Measurements from ENCODE around the gene CNTN1.
"Not testable (repeated sequence)": the region's sequence is repeated elsewhere in the genome, so short reads cannot be mapped to it uniquely, and the experiment has no call there.

Gene CNTN1

GRCh38 chr12:40723001-40723400 is 30.8 kb downstream of the CNTN1 start:
- H3K36me3 ChIP-seq (replicated peaks) = no peaks in the 10 kb centered on the region
- in situ Hi-C loops (cut with MboI; ENCODE audit: low sequenced_read_pairs) = no loop called here
- H3K4me3 ChIP-seq = no peak overlapping the region
- no peaks in the 10 kb centered on the region for H3K9me3 ChIP-seq
- no peaks in the 10 kb centered on the region for H3K27me3 ChIP-seq (ENCODE audit: low read depth)
- no peaks in the 10 kb centered on the region for H3K4me1 ChIP-seq
- no peak for DNase-seq (ENCODE audit: low spot score in 2 of 2)

- DNase-seq (ENCODE audit: low spot score in 2 of 2) = no peak
- H3K4me1 ChIP-seq = no peaks in the 10 kb centered on the region
- H3K4me3 ChIP-seq = no peak overlapping the region
- no peaks in the 10 kb centered on the region for H3K36me3 ChIP-seq (replicated peaks)
- H3K27me3 ChIP-seq (ENCODE audit: low read depth) = no peaks in the 10 kb centered on the region
- in situ Hi-C loops (cut with MboI; ENCODE audit: low sequenced_read_pairs) = no loop called here
- no peaks in the 10 kb centered on the region for H3K9me3 ChIP-seq
These were observed 34.1 kb downstream of the CNTN1 start for GRCh38 chr12:40726366-40726765.

- no peaks in the 10 kb centered on the region; the same call in 1 of the 2 replicates for H3K27me3 ChIP-seq (ENCODE audit: low read depth)
- H3K4me3 ChIP-seq = no peak overlapping the region
- in situ Hi-C loops (cut with MboI; ENCODE audit: low sequenced_read_pairs) = no loop called here
- 0 out of 2 replicates have a peak, but pooled peaks cover 2% of the 10 kb centered on the region for H3K4me1 ChIP-seq
- DNase-seq (ENCODE audit: low spot score in 2 of 2) = no peak
- H3K9me3 ChIP-seq = no peaks in the 10 kb centered on the region
- no peaks in the 10 kb centered on the region for H3K36me3 ChIP-seq (replicated peaks)
These were observed 35.7 kb downstream of the CNTN1 start for GRCh38 chr12:40727774-40728483.

- no peaks in the 10 kb centered on the region; the same call in 1 of the 2 replicates for H3K27me3 ChIP-seq (ENCODE audit: low read depth)
- no peaks in the 10 kb centered on the region for H3K36me3 ChIP-seq (replicated peaks)
- no peak overlapping the region for H3K4me3 ChIP-seq
- no peak for DNase-seq (ENCODE audit: low spot score in 2 of 2)
- in situ Hi-C loops (cut with MboI; ENCODE audit: low sequenced_read_pairs) = no loop called here
- peaks cover 10% of the 10 kb centered on the region for H3K4me1 ChIP-seq
- H3K9me3 ChIP-seq = no peaks in the 10 kb centered on the region
These were observed 38.0 kb downstream of the CNTN1 start for GRCh38 chr12:40730281-40730680.

GRCh38 chr12:40733871-40734270 is 41.6 kb downstream of the CNTN1 start:
- Histone ChIP-seq H3K36me3 (replicated peaks) (no peaks in the 10 kb centered on the region), H3K4me1 (peaks cover 10% of the 10 kb centered on the region), H3K27me3 (ENCODE audit: low read depth) (no peaks in the 10 kb centered on the region; the same call in 1 of the 2 replicates), H3K9me3 (no peaks in the 10 kb centered on the region), H3K4me3 (no peak overlapping the region)
- DNase-seq (ENCODE audit: low spot score in 2 of 2) = peak; percentile 12 to 87
- in situ Hi-C loops (cut with MboI; ENCODE audit: low sequenced_read_pairs) = no loop called here

- H3K27me3 ChIP-seq (ENCODE audit: low read depth) = no peaks in the 10 kb centered on the region; the same call in 1 of the 2 replicates
- no peaks in the 10 kb centered on the region for H3K9me3 ChIP-seq
- no peak overlapping the region for H3K4me3 ChIP-seq
- in situ Hi-C loops (cut with MboI; ENCODE audit: low sequenced_read_pairs) = no loop called here
- peaks cover 10% of the 10 kb centered on the region for H3K4me1 ChIP-seq
- DNase-seq (ENCODE audit: low spot score in 2 of 2) = peak in 1 of 2 experiments; percentile 17
- no peaks in the 10 kb centered on the region for H3K36me3 ChIP-seq (replicated peaks)
These were observed 42.0 kb downstream of the CNTN1 start for GRCh38 chr12:40734276-40734675.

GRCh38 chr12:40735551-40736230 is 43.5 kb downstream of the CNTN1 start:
- no peak for DNase-seq (ENCODE audit: low spot score in 2 of 2)
- in situ Hi-C loops (cut with MboI; ENCODE audit: low sequenced_read_pairs) = no loop called here
- H3K4me3 ChIP-seq = no peak overlapping the region

GRCh38 chr12:40737416-40737815 is 45.2 kb downstream of the CNTN1 start:
- not testable (repeated sequence) for H3K27me3 ChIP-seq (ENCODE audit: low read depth)

More at GRCh38 chr12:40735551-40736230, 43.5 kb downstream of the CNTN1 start:
- H3K9me3 ChIP-seq = no peaks in the 10 kb centered on the region
- H3K4me1 ChIP-seq = peaks cover 10% of the 10 kb centered on the region
- H3K36me3 ChIP-seq (replicated peaks) = no peaks in the 10 kb centered on the region
- no peaks in the 10 kb centered on the region; the same call in 1 of the 2 replicates for H3K27me3 ChIP-seq (ENCODE audit: low read depth)

GRCh38 chr12:40738856-40739255 is 46.6 kb downstream of the CNTN1 start:
- Histone ChIP-seq H3K9me3 (no peaks in the 10 kb centered on the region), H3K27me3 (ENCODE audit: low read depth) (no peaks in the 10 kb centered on the region), H3K4me1 (peaks cover 5% of the 10 kb centered on the region; the same call in 1 of the 2 replicates), H3K36me3 (replicated peaks) (no peaks in the 10 kb centered on the region), H3K4me3 (no peak overlapping the region)
- DNase-seq (ENCODE audit: low spot score in 2 of 2) = no peak
- in situ Hi-C loops (cut with MboI; ENCODE audit: low sequenced_read_pairs) = no loop called here

More at GRCh38 chr12:40737416-40737815, 45.2 kb downstream of the CNTN1 start:
- DNase-seq (ENCODE audit: low spot score in 2 of 2); H3K4me3 ChIP-seq; H3K36me3 ChIP-seq (replicated peaks); H3K4me1 ChIP-seq; in situ Hi-C loops (cut with MboI; ENCODE audit: low sequenced_read_pairs); H3K9me3 ChIP-seq: not testable (repeated sequence)

GRCh38 chr12:40742041-40742440 is 49.8 kb downstream of the CNTN1 start:
- in situ Hi-C loops (cut with MboI; ENCODE audit: low sequenced_read_pairs) = no loop called here
- no peak for DNase-seq (ENCODE audit: low spot score in 2 of 2)
- Histone ChIP-seq H3K4me3 (no peak overlapping the region), H3K4me1 (no peaks in the 10 kb centered on the region), H3K27me3 (ENCODE audit: low read depth) (no peaks in the 10 kb centered on the region), H3K36me3 (replicated peaks) (no peaks in the 10 kb centered on the region), H3K9me3 (no peaks in the 10 kb centered on the region)

- no peaks in the 10 kb centered on the region for H3K4me1 ChIP-seq
- in situ Hi-C loops (cut with MboI; ENCODE audit: low sequenced_read_pairs) = no loop called here
- H3K9me3 ChIP-seq = no peaks in the 10 kb centered on the region
- no peaks in the 10 kb centered on the region for H3K27me3 ChIP-seq (ENCODE audit: low read depth)
- DNase-seq (ENCODE audit: low spot score in 2 of 2) = no peak
- no peaks in the 10 kb centered on the region for H3K36me3 ChIP-seq (replicated peaks)
- no peak overlapping the region for H3K4me3 ChIP-seq
These were observed 53.1 kb downstream of the CNTN1 start for GRCh38 chr12:40745386-40745785.

GRCh38 chr12:40749863-40750262 is 57.6 kb downstream of the CNTN1 start:
- no peak overlapping the region for H3K4me3 ChIP-seq
- H3K9me3 ChIP-seq = no peaks in the 10 kb centered on the region
- H3K4me1 ChIP-seq = no peaks in the 10 kb centered on the region
- H3K36me3 ChIP-seq (replicated peaks) = no peaks in the 10 kb centered on the region
- no peak for DNase-seq (ENCODE audit: low spot score in 2 of 2)
- H3K27me3 ChIP-seq (ENCODE audit: low read depth) = no peaks in the 10 kb centered on the region
- in situ Hi-C loops (cut with MboI; ENCODE audit: low sequenced_read_pairs) = no loop called here

GRCh38 chr12:40752011-40752410 is 59.8 kb downstream of the CNTN1 start:
- H3K27me3 ChIP-seq (ENCODE audit: low read depth) = no peaks in the 10 kb centered on the region
- no peaks in the 10 kb centered on the region for H3K4me1 ChIP-seq
- H3K9me3 ChIP-seq = no peaks in the 10 kb centered on the region
- in situ Hi-C loops (cut with MboI; ENCODE audit: low sequenced_read_pairs) = no loop called here
- H3K4me3 ChIP-seq = no peak overlapping the region
- H3K36me3 ChIP-seq (replicated peaks) = no peaks in the 10 kb centered on the region
- DNase-seq (ENCODE audit: low spot score in 2 of 2) = no peak

- no peaks in the 10 kb centered on the region for H3K9me3 ChIP-seq
- no peak for DNase-seq (ENCODE audit: low spot score in 2 of 2)
- H3K27me3 ChIP-seq (ENCODE audit: low read depth) = no peaks in the 10 kb centered on the region
- no peaks in the 10 kb centered on the region for H3K4me1 ChIP-seq
- no peaks in the 10 kb centered on the region for H3K36me3 ChIP-seq (replicated peaks)
- no peak overlapping the region for H3K4me3 ChIP-seq
- in situ Hi-C loops (cut with MboI; ENCODE audit: low sequenced_read_pairs) = no loop called here
These were observed 68.6 kb downstream of the CNTN1 start for GRCh38 chr12:40760821-40761220.

Data from HAP-1 (cell line).